ENCODE measurements around the gene DDR1. TPM values are rescaled to one million over a fixed set of nuclear protein-coding genes. Genes with fewer than 3 reads are reported as not detected.

DDR1 gene
- total RNA-seq, 2 experiments from 2014 or later = 6.5 to 6.6 TPM

- H3K27me3 ChIP-seq (ENCODE audit: control insufficient read depth in 1 of 2, insufficient read depth in 2 of 2, low read length in 2 of 2) = peaks cover 37 to 38% of the 10 kb centered on the region in 2 experiments
- Mint-ChIP-seq H3K27ac (no peak overlapping the region), H3K36me3 (ENCODE audit: low read depth) (no peaks in the 10 kb centered on the region), H3K4me1 (ENCODE audit: low read depth) (no peaks in the 10 kb centered on the region), H3K9me3 (no peaks in the 10 kb centered on the region), H3K27me3 (peaks cover 83% of the 10 kb centered on the region), H3K4me3 (no peak overlapping the region)
- POLR2A ChIA-PET = no interaction called here
- ATAC-seq (ENCODE audit: poor library complexity) (no peak), DNase-seq (no peak)
- intact Hi-C loops (cut with DNase I, micrococcal nuclease) = no loop called here
- H3K9me3 ChIP-seq (ENCODE audit: control insufficient read depth in 1 of 2, insufficient read depth in 1 of 2, low read length in 2 of 2) = peaks cover 0 to 3% of the 10 kb centered on the region in 2 experiments
- no peak overlapping the region for H3K27ac ChIP-seq (ENCODE audit: low read depth in 1 of 2, low read length in 2 of 2)
- peaks cover 4% of the 10 kb centered on the region for H3K4me1 ChIP-seq (ENCODE audit: insufficient read depth, low read length)
- no peak overlapping the region for H3K4me3 ChIP-seq (ENCODE audit: low read length)
- TF ChIP-seq CTCF (IDR thresholded peaks at IDR 0.05) = no peak
- CTCF ChIA-PET = no interaction called here
- H3K36me3 ChIP-seq (ENCODE audit: insufficient read depth, low read length) = no peaks in the 10 kb centered on the region
Measured at GRCh38 chr6:30945281-30945680, 61.0 kb downstream of the DDR1 start.

GRCh38 chr6:30947231-30947630 is 62.9 kb downstream of the DDR1 start:
- ChIA-PET CTCF (no interaction called here), POLR2A (no interaction called here)
- Mint-ChIP-seq H3K4me3 (no peak overlapping the region), H3K4me1 (ENCODE audit: low read depth) (no peaks in the 10 kb centered on the region), H3K36me3 (ENCODE audit: low read depth) (no peaks in the 10 kb centered on the region), H3K27me3 (peaks cover 91% of the 10 kb centered on the region), H3K27ac (no peak overlapping the region), H3K9me3 (no peaks in the 10 kb centered on the region)
- Histone ChIP-seq H3K4me3 (ENCODE audit: low read length) (no peak overlapping the region), H3K27me3 (ENCODE audit: control insufficient read depth in 1 of 2, insufficient read depth in 2 of 2, low read length in 2 of 2) (peaks cover 23 to 33% of the 10 kb centered on the region in 2 experiments), H3K9me3 (ENCODE audit: control insufficient read depth in 1 of 2, insufficient read depth in 1 of 2, low read length in 2 of 2) (peaks cover 0 to 3% of the 10 kb centered on the region in 2 experiments), H3K36me3 (ENCODE audit: insufficient read depth, low read length) (no peaks in the 10 kb centered on the region), H3K4me1 (ENCODE audit: insufficient read depth, low read length) (peaks cover 4% of the 10 kb centered on the region), H3K27ac (ENCODE audit: low read depth in 1 of 2, low read length in 2 of 2) (no peak overlapping the region)
- no peak for TF ChIP-seq CTCF (IDR thresholded peaks at IDR 0.05)
- intact Hi-C loops (cut with DNase I, micrococcal nuclease) = no loop called here
- DNase-seq = no peak
- ATAC-seq (ENCODE audit: poor library complexity) = no peak

- ATAC-seq (ENCODE audit: poor library complexity) (no peak), DNase-seq (no peak)
- H3K36me3 Mint-ChIP-seq (ENCODE audit: low read depth) = no peaks in the 10 kb centered on the region
- no peaks in the 10 kb centered on the region for H3K4me1 Mint-ChIP-seq (ENCODE audit: low read depth)
- TF ChIP-seq CTCF (IDR thresholded peaks at IDR 0.05) = no peak
- no peak overlapping the region for H3K27ac Mint-ChIP-seq
- peaks cover 8 to 19% of the 10 kb centered on the region in 2 experiments for H3K27me3 ChIP-seq (ENCODE audit: control insufficient read depth in 1 of 2, insufficient read depth in 2 of 2, low read length in 2 of 2)
- H3K27ac ChIP-seq (ENCODE audit: low read depth in 1 of 2, low read length in 2 of 2) = no peak overlapping the region
- no peaks in the 10 kb centered on the region for H3K9me3 Mint-ChIP-seq
- no peaks in the 10 kb centered on the region for H3K9me3 ChIP-seq (ENCODE audit: control insufficient read depth in 1 of 2, insufficient read depth in 1 of 2, low read length in 2 of 2)
- no peak overlapping the region for H3K4me3 Mint-ChIP-seq
- no peak overlapping the region for H3K4me3 ChIP-seq (ENCODE audit: low read length)
- ChIA-PET POLR2A (no interaction called here), CTCF (no interaction called here)
- H3K4me1 ChIP-seq (ENCODE audit: insufficient read depth, low read length) = no peaks in the 10 kb centered on the region
- no peaks in the 10 kb centered on the region for H3K36me3 ChIP-seq (ENCODE audit: insufficient read depth, low read length)
- peaks cover 80% of the 10 kb centered on the region for H3K27me3 Mint-ChIP-seq
- intact Hi-C loops (cut with DNase I, micrococcal nuclease) = no loop called here
Measured at GRCh38 chr6:30948811-30949210, 64.5 kb downstream of the DDR1 start.

Small RNA genes within 50 kb of the gene (microRNA-seq; reads per million reads assigned to microRNA genes)
- not detected for gene MIR4640 (ENCODE audit: borderline microRNAs expressed, borderline replicate concordance)

Other genes with a start within 250 kb of the DDR1 start
- gene C6orf136, start 237.4 kb upstream of the DDR1 start, total RNA-seq = 10 to 100 TPM; 20.3 to 21.7 TPM
- 10 to 100 TPM; 15.9 to 16.1 TPM for gene DHX16, start 211.5 kb upstream of the DDR1 start, total RNA-seq
- 10 to 100 TPM; 30.9 to 31.6 TPM for gene PPP1R18, start 197.9 kb upstream of the DDR1 start, total RNA-seq
- gene NRM, start 193.5 kb upstream of the DDR1 start, total RNA-seq = 1 to 10 TPM; 3.8 to 4.4 TPM
- gene MDC1, start 167.2 kb upstream of the DDR1 start, total RNA-seq = 10 to 100 TPM; 50.5 to 56.8 TPM
- gene TUBB, start 164.2 kb upstream of the DDR1 start, total RNA-seq = 10 to 100 TPM; 76.0 to 78.4 TPM
- 10 to 100 TPM; 31.6 TPM for gene FLOT1, start 141.8 kb upstream of the DDR1 start, total RNA-seq
- 1 to 10 TPM; 5.7 to 5.8 TPM for gene IER3, start 140.0 kb upstream of the DDR1 start, total RNA-seq
- gene GTF2H4, start 23.7 kb downstream of the DDR1 start, total RNA-seq = 10 to 100 TPM in 1 of 2 experiments, 1 to 10 TPM in 1; 7.7 to 10.7 TPM
- gene VARS2, start 29.7 kb downstream of the DDR1 start, total RNA-seq = 10 to 100 TPM; 19.3 to 21.7 TPM
- gene SFTA2, start 47.7 kb downstream of the DDR1 start, total RNA-seq = not detected
- gene MUCL3, start 56.5 kb downstream of the DDR1 start, total RNA-seq = not detected
- not detected for gene MUC21, start 99.2 kb downstream of the DDR1 start, total RNA-seq
- not detected for gene MUC22, start 126.0 kb downstream of the DDR1 start, total RNA-seq
- not detected for gene C6orf15, start 228.1 kb downstream of the DDR1 start, total RNA-seq
- gene PSORS1C1, start 230.3 kb downstream of the DDR1 start, total RNA-seq = not detected
- not detected for gene CDSN, start 235.9 kb downstream of the DDR1 start, total RNA-seq